ENCODE data around the gene PNLIPRP2. TPM values are rescaled to one million over a fixed set of nuclear protein-coding genes. Genes with fewer than 3 reads are reported as not detected.

The PNLIPRP2 gene
- total and polyA plus RNA-seq, 2 donors, result 0.06 TPM; not detected in 1

- H3K4me1 ChIP-seq (ENCODE audit: insufficient read depth), result peaks cover 1% of the 10 kb centered on the region
These were observed 66.9 kb downstream of the PNLIPRP2 start for GRCh38 chr10:116687633-116688032.

DNA sequence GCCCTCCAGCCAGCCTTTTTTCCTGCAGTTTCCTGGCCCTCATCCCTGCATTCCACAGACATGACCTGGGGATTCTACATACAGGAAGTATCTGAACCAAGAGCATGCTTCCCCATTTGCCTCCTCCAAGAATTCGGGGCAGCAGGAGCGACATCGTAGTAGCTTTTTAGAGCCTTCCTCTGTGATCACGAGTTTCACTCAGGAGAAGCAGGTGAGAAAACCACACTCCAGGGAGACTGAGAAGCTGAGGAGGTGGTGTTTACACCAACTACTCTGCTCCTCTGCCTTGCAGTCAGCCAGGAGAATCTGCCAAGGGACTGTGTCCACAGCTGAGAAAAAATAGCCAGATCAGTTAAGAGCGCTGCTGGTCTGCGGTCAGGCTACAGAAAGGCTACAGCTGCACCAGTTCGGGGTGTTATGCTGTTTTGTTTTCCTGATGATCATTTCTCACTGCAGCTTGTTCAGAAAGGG is 67.5 kb downstream of the PNLIPRP2 start:
- no peak for DNase-seq (ENCODE audit: extremely low spot score)

More at GRCh38 chr10:116687633-116688032, 66.9 kb downstream of the PNLIPRP2 start:
- Histone ChIP-seq H3K36me3 (ENCODE audit: insufficient read depth) (no peaks in the 10 kb centered on the region), H3K27ac (ENCODE audit: low read depth) (no peak overlapping the region), H3K4me3 (ENCODE audit: low read depth, low read length) (no peak overlapping the region)
- DNase-seq (ENCODE audit: extremely low spot score), result no peak
- WGBS, result 73% methylated on average over 6 of the region's 6 CpGs

GRCh38 chr10:116688741-116689495 is 68.2 kb downstream of the PNLIPRP2 start:
- Histone ChIP-seq H3K27ac (ENCODE audit: low read depth) (no peak overlapping the region), H3K36me3 (ENCODE audit: insufficient read depth) (no peaks in the 10 kb centered on the region), H3K4me1 (ENCODE audit: insufficient read depth) (peaks cover 1% of the 10 kb centered on the region), H3K4me3 (ENCODE audit: low read depth, low read length) (no peak overlapping the region)
- 44% methylated on average over 7 of the region's 7 CpGs for WGBS
- DNase-seq (ENCODE audit: extremely low spot score), result no peak

More for the DNA sequence above, 67.5 kb downstream of the PNLIPRP2 start:
- WGBS, result 16% methylated on average over 7 of the region's 7 CpGs
- H3K4me1 ChIP-seq (ENCODE audit: insufficient read depth), result peaks cover 1% of the 10 kb centered on the region
- H3K27ac ChIP-seq (ENCODE audit: low read depth), result no peak overlapping the region
- H3K36me3 ChIP-seq (ENCODE audit: insufficient read depth), result no peaks in the 10 kb centered on the region
- H3K4me3 ChIP-seq (ENCODE audit: low read depth, low read length), result no peak overlapping the region

DNA sequence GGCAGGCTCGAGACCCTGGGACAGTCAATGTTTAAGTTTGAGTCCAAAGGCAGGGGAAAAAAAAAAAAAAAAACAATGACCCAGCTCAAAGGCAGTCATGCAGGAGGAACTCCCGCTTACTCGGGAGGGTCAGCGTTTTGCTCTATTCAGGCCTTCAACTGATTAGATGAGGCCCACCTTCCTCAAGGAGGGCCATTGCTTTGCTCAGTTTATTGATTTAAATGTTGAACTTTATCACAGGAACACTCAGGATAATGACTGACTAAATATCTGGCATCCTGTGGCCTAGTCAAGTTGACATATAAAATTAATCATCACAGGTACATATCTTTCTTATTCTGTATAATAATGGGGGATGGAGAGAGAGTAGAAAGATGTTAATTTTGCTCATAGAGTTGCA is 69.0 kb downstream of the PNLIPRP2 start:
- H3K4me3 ChIP-seq (ENCODE audit: low read depth, low read length), result no peak overlapping the region
- no peak overlapping the region for H3K27ac ChIP-seq (ENCODE audit: low read depth)
- WGBS, result 92% methylated on average over 4 of the region's 4 CpGs

DNA sequence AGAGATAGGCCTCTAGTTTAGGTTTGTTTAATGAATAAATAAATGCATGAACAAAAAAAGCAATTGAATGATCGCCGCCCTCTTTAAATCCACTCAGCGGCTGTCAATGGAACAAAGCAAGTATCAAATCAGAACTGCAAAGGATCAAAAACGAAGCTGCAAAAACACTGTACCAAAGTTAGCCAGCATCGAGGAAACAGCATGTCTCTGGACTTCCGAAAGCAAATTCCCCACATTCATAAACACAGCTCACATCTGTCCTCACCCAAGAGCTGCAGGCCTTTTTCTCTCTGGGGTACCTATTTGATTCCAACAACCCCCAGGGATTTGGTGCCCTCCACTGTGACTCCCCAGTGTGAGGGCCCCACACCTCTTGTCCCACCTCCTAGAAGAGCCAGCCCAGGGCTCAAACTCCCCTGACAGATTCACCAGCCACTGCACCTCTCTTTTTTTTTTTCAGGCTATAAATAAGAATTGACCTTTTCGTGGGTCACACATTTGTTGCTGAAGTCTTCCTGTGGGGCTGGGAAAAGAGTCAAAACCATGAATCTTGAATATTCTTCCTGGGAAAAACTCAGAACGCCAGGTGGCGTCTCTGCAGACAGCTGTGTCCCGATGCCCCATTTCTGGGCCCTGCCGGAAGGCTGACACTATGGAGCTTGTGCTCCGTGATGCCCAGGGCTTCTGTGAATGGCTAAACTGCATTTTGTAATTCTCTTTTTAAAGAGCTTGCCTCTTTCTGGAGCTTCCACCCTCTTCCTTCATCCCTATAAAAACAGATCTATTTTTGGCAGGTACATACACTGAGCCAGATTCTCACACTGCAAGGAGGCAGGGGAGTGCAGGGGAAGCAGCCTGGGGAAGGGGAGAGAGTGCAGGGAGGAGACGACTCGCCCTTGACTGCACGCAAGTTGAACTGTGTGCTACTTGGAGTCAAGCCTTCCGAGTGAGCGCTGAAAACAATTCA is 69.9 kb downstream of the PNLIPRP2 start:
- DNase-seq (ENCODE audit: extremely low spot score), result no peak
- Histone ChIP-seq H3K4me3 (ENCODE audit: low read depth, low read length) (no peak overlapping the region), H3K4me1 (ENCODE audit: insufficient read depth) (peaks cover 1% of the 10 kb centered on the region), H3K36me3 (ENCODE audit: insufficient read depth) (no peaks in the 10 kb centered on the region), H3K27ac (ENCODE audit: low read depth) (no peak overlapping the region)
- WGBS, result 46% methylated on average over 17 of the region's 17 CpGs

More for the DNA sequence above, 69.0 kb downstream of the PNLIPRP2 start:
- no peaks in the 10 kb centered on the region for H3K36me3 ChIP-seq (ENCODE audit: insufficient read depth)
- H3K4me1 ChIP-seq (ENCODE audit: insufficient read depth), result peaks cover 1% of the 10 kb centered on the region
- DNase-seq (ENCODE audit: extremely low spot score), result no peak

GRCh38 chr10:116691635-116692034 is 70.9 kb downstream of the PNLIPRP2 start:
- Histone ChIP-seq H3K4me3 (ENCODE audit: low read depth, low read length) (no peak overlapping the region), H3K36me3 (ENCODE audit: insufficient read depth) (no peaks in the 10 kb centered on the region), H3K4me1 (ENCODE audit: insufficient read depth) (peaks cover 1% of the 10 kb centered on the region), H3K27ac (ENCODE audit: low read depth) (no peak overlapping the region)
- DNase-seq (ENCODE audit: extremely low spot score), result no peak
- 69% methylated on average over 6 of the region's 6 CpGs for WGBS

DNA sequence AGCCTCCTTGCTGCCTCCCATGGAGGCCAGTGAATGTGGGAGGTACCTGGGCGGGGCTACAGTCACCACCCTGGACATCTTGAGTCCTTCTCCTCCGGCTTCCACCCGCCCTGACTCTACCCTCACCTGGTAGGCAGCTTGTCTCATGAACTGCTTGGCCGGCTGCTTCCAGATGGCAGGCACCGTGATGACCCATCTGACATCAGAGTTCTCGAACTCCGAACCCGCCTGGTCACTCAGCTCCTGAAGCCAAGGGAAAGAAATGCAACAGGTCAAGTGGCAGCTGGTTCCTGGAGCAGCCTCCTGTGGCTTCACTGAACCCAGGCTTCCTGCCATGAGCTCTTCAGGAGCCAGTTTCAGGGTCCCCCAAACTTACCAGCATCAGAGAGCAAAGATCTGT is 71.5 kb downstream of the PNLIPRP2 start:
- Histone ChIP-seq H3K27ac (ENCODE audit: low read depth) (no peak overlapping the region), H3K4me3 (ENCODE audit: low read depth, low read length) (no peak overlapping the region), H3K4me1 (ENCODE audit: insufficient read depth) (peaks cover 1% of the 10 kb centered on the region), H3K36me3 (ENCODE audit: insufficient read depth) (no peaks in the 10 kb centered on the region)
- DNase-seq (ENCODE audit: extremely low spot score), result no peak
- WGBS, result 94% methylated on average over 8 of the region's 8 CpGs

DNA sequence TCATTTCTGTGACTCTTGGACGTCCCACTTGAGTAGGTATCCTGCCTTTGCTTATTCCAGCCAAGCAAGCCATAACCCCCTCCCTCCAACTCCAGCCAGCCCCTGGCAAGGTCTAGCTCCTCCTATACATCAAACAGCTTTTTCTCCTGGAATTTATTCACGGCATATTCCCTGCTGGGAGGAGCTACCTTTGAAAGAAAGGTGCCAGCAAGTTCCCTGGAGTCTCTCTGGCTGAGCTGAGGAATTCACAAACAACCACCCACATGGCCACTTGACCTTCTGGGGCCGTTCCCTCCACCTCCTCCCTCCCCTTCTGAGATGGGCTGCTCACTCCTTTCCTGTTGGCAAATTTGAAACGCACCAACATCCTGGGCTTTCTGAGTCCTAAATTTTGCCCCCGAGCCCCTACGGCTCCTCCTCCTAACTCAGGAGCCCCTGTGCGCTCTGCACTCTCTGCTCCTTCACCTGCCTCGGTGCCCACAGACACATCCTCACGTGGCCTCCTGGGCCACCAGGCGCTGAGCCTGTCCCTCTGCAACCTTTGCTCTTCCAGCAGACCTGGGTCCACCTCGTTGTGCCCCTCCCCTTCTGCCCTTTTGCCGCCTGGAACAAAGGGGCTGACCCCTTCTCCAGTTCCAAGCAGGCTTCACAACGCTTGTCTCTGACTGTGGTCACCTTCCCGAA is 73.6 kb downstream of the PNLIPRP2 start:
- WGBS, result 69% methylated on average over 14 of the region's 14 CpGs
- Histone ChIP-seq H3K36me3 (ENCODE audit: insufficient read depth) (no peaks in the 10 kb centered on the region), H3K4me1 (ENCODE audit: insufficient read depth) (peaks cover 1% of the 10 kb centered on the region), H3K4me3 (ENCODE audit: low read depth, low read length) (no peak overlapping the region), H3K27ac (ENCODE audit: low read depth) (no peak overlapping the region)
- DNase-seq (ENCODE audit: extremely low spot score), result no peak

Other genes starting within 250 kb of the PNLIPRP2 start
- gene PNLIPRP3, start 193.1 kb upstream of the PNLIPRP2 start, total RNA-seq, result not detected
- gene PNLIPRP3, start 193.1 kb upstream of the PNLIPRP2 start, polyA plus RNA-seq, result 0.27 TPM
- not detected for gene PNLIP, start 75.0 kb upstream of the PNLIPRP2 start, total RNA-seq
- 0.11 TPM for gene PNLIP, start 75.0 kb upstream of the PNLIPRP2 start, polyA plus RNA-seq
- not detected for gene PNLIPRP1, start 30.0 kb upstream of the PNLIPRP2 start, total RNA-seq
- gene PNLIPRP1, start 30.0 kb upstream of the PNLIPRP2 start, polyA plus RNA-seq, result 0.11 TPM
- gene HSPA12A, start 121.6 kb downstream of the PNLIPRP2 start, total RNA-seq, result 24.4 TPM
- 9.1 TPM for gene HSPA12A, start 121.6 kb downstream of the PNLIPRP2 start, polyA plus RNA-seq
- gene ENO4, start 228.5 kb downstream of the PNLIPRP2 start, total RNA-seq, result 0.74 TPM
- gene ENO4, start 228.5 kb downstream of the PNLIPRP2 start, polyA plus RNA-seq, result 0.28 TPM

Data from urinary bladder (tissue), 4 donors.